ENCODE results near the gene VSTM2L.
A peak's percentile ranks its signal among the peaks of the same experiment; 100 is the strongest.

Gene VSTM2L

DNA sequence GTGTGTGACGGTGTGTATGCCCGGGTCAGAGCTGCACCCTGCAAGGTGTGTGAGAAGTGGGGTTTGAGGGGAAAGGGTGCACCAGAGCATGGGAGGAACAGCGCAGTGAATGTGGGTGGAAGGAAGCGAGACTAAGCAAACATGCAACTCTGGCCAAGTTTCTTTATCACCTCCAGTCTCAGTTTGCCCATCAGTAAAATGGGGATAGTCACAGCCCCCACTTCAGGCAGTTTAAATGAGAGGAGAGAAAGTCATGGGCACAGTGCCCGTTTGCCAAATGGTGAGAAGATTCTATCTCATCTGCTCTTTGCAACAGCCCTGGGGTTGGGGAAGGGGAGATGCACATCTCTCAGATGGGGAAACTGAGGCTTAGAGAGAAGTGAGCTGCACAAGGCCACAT, 12.8 kb upstream of the VSTM2L start:
- Histone ChIP-seq H3K4me2 (ENCODE audit: low read length) (no peak overlapping the region; the same call in 1 of the 2 replicates), H4K20me1 (ENCODE audit: insufficient read depth, low read length) (no peaks in the 10 kb centered on the region), H3K4me1 (ENCODE audit: low read length) (peaks cover 21% of the 10 kb centered on the region)

DNA sequence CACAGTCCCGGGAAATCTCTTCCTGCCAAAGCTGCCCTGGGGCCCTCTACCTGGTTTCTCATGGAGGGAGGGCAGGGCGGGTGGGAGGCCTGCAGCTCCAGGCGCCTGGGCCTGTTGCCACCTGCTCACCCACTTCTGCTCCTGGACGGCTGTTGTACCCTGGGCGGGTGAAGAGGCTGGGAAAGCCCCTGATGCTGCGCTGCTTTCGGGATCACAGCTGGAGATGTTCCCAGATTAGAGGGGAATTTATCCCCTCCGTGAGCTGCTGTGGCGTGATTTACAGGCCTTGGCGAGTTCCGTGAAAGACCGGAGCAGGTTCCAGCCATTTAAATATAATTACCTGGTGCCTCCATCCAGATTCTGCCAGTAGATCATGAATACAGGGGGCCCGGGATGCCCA, 12.3 kb upstream of the VSTM2L start:
- H2AFZ ChIP-seq (ENCODE audit: low read depth, low read length) = no peak overlapping the region
- peak overlapping the region; percentile 10; the same call in 1 of the 2 replicates for H3K4me2 ChIP-seq (ENCODE audit: low read length)
- peaks cover 21% of the 10 kb centered on the region for H3K4me1 ChIP-seq (ENCODE audit: low read length)
- H3K79me2 ChIP-seq (ENCODE audit: low read length) = no peaks in the 10 kb centered on the region
- TF ChIP-seq, protein P1, sequence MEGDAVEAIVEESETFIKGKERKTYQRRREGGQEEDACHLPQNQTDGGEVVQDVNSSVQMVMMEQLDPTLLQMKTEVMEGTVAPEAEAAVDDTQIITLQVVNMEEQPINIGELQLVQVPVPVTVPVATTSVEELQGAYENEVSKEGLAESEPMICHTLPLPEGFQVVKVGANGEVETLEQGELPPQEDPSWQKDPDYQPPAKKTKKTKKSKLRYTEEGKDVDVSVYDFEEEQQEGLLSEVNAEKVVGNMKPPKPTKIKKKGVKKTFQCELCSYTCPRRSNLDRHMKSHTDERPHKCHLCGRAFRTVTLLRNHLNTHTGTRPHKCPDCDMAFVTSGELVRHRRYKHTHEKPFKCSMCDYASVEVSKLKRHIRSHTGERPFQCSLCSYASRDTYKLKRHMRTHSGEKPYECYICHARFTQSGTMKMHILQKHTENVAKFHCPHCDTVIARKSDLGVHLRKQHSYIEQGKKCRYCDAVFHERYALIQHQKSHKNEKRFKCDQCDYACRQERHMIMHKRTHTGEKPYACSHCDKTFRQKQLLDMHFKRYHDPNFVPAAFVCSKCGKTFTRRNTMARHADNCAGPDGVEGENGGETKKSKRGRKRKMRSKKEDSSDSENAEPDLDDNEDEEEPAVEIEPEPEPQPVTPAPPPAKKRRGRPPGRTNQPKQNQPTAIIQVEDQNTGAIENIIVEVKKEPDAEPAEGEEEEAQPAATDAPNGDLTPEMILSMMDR (IDR thresholded peaks at IDR 0.05; ENCODE audit: low read depth, low read length) = no peak
- TF ChIP-seq EZH2phosphoT487 (IDR thresholded peaks at IDR 0.05; ENCODE audit: low read depth) = no peak
- H3K9ac ChIP-seq (ENCODE audit: low read length) = no peak overlapping the region
- H3K36me3 ChIP-seq (replicated peaks; ENCODE audit: low read depth, low read length) = no peaks in the 10 kb centered on the region
- H3K27me3 ChIP-seq (ENCODE audit: low read depth, low read length) = no peaks in the 10 kb centered on the region
- no peak overlapping the region for H3K27ac ChIP-seq (ENCODE audit: low read length)
- H3K4me3 ChIP-seq (ENCODE audit: low read length) = no peak overlapping the region
- no peaks in the 10 kb centered on the region for H4K20me1 ChIP-seq (ENCODE audit: insufficient read depth, low read length)
- no peaks in the 10 kb centered on the region for H3K9me3 ChIP-seq (ENCODE audit: insufficient read depth, low read length)

More for the DNA sequence above, 12.8 kb upstream of the VSTM2L start:
- Histone ChIP-seq H3K9ac (ENCODE audit: low read length) (no peak overlapping the region), H3K4me3 (ENCODE audit: low read length) (no peak overlapping the region), H3K27ac (ENCODE audit: low read length) (no peak overlapping the region), H3K27me3 (ENCODE audit: low read depth, low read length) (no peaks in the 10 kb centered on the region), H3K79me2 (ENCODE audit: low read length) (no peaks in the 10 kb centered on the region), H3K36me3 (replicated peaks; ENCODE audit: low read depth, low read length) (no peaks in the 10 kb centered on the region), H2AFZ (ENCODE audit: low read depth, low read length) (no peak overlapping the region), H3K9me3 (ENCODE audit: insufficient read depth, low read length) (no peaks in the 10 kb centered on the region)
- no peak for TF ChIP-seq EZH2phosphoT487 (IDR thresholded peaks at IDR 0.05; ENCODE audit: low read depth)
- TF ChIP-seq, protein P1 (IDR thresholded peaks at IDR 0.05; ENCODE audit: low read depth, low read length) = no peak

DNA sequence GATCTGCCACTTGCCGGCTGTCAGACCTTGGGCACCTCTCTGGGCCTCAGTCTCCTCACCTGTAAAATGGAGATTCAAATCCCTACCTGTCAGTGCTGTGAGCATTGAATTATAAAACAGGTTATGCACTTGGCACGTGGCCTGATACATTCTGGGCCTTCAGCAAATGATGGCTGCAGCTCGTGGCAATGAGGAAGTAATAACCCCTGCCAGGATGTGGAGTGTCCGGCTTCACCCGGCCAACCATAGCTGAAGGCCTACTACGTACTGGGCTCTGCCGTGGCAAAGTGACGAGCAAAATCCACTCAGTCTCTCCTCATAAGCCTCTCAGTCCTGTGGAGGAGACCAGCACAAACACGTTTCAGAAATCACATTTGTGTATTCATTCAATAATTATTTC, 10.9 kb upstream of the VSTM2L start:
- H2AFZ ChIP-seq (ENCODE audit: low read depth, low read length) = no peak overlapping the region
- no peak overlapping the region for H3K9ac ChIP-seq (ENCODE audit: low read length)
- H3K4me2 ChIP-seq (ENCODE audit: low read length) = no peak overlapping the region
- no peak overlapping the region for H3K4me3 ChIP-seq (ENCODE audit: low read length)
- no peaks in the 10 kb centered on the region for H4K20me1 ChIP-seq (ENCODE audit: insufficient read depth, low read length)
- H3K27ac ChIP-seq (ENCODE audit: low read length) = no peak overlapping the region
- H3K79me2 ChIP-seq (ENCODE audit: low read length) = no peaks in the 10 kb centered on the region
- no peaks in the 10 kb centered on the region for H3K9me3 ChIP-seq (ENCODE audit: insufficient read depth, low read length)
- no peaks in the 10 kb centered on the region for H3K27me3 ChIP-seq (ENCODE audit: low read depth, low read length)
- H3K4me1 ChIP-seq (ENCODE audit: low read length) = peaks cover 22% of the 10 kb centered on the region
- no peaks in the 10 kb centered on the region for H3K36me3 ChIP-seq (replicated peaks; ENCODE audit: low read depth, low read length)
- no peak for TF ChIP-seq EZH2phosphoT487 (IDR thresholded peaks at IDR 0.05; ENCODE audit: low read depth)
- TF ChIP-seq, protein P1 (IDR thresholded peaks at IDR 0.05; ENCODE audit: low read depth, low read length) = no peak

DNA sequence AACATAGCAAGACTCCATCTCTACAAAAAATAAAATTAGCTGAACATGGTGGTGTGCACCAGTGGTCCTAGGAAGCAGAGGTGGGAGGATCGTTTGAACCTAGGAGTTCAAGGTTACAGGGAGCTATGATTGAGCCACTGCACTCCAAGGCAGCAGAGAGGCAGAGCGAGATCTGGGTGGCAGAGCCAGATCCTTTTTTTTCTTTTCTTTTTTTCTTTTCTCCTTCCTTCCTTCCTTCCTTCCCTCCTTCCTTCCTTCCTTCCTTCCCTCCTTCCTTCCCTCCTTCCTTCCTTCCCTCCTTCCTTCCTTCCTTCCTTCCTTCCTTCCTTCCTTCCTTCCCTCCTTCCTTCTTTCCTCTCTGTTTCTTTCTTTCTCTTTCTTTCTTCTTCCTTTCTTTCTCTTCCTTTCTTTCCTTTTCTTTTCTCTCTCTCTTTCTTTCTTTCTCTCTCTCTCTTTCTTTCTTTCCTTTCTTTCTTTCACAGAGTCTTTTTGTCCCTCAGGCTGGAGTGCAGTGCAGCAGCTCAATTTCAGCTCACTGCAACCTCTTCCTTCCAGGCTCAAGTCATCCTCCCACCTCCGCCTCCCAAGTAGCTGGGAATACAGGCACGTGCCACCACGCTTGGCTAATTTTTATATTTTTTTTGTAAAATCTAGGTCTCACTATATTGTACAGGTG, 9.2 kb upstream of the VSTM2L start:
- H3K9me3 ChIP-seq (ENCODE audit: insufficient read depth, low read length) = no peaks in the 10 kb centered on the region
- no peak overlapping the region for H3K27ac ChIP-seq (ENCODE audit: low read length)
- H3K9ac ChIP-seq (ENCODE audit: low read length) = no peak overlapping the region
- no peak overlapping the region for H2AFZ ChIP-seq (ENCODE audit: low read depth, low read length)
- no peaks in the 10 kb centered on the region for H3K36me3 ChIP-seq (replicated peaks; ENCODE audit: low read depth, low read length)
- H3K4me1 ChIP-seq (ENCODE audit: low read length) = peaks cover 34% of the 10 kb centered on the region
- no peak overlapping the region for H3K4me2 ChIP-seq (ENCODE audit: low read length)
- TF ChIP-seq, protein P1 (IDR thresholded peaks at IDR 0.05; ENCODE audit: low read depth, low read length) = no peak
- TF ChIP-seq EZH2phosphoT487 (IDR thresholded peaks at IDR 0.05; ENCODE audit: low read depth) = no peak
- H3K4me3 ChIP-seq (ENCODE audit: low read length) = no peak overlapping the region
- H3K27me3 ChIP-seq (ENCODE audit: low read depth, low read length) = no peaks in the 10 kb centered on the region
- H3K79me2 ChIP-seq (ENCODE audit: low read length) = no peaks in the 10 kb centered on the region
- H4K20me1 ChIP-seq (ENCODE audit: insufficient read depth, low read length) = no peaks in the 10 kb centered on the region

Measured in OCI-LY3 (cell line).